ENCODE data around the gene PSD2.

Gene PSD2

GRCh38 chr5:139814191-139814601, 18.6 kb downstream of the PSD2 start:
- DNase-seq, result no peak

DNA sequence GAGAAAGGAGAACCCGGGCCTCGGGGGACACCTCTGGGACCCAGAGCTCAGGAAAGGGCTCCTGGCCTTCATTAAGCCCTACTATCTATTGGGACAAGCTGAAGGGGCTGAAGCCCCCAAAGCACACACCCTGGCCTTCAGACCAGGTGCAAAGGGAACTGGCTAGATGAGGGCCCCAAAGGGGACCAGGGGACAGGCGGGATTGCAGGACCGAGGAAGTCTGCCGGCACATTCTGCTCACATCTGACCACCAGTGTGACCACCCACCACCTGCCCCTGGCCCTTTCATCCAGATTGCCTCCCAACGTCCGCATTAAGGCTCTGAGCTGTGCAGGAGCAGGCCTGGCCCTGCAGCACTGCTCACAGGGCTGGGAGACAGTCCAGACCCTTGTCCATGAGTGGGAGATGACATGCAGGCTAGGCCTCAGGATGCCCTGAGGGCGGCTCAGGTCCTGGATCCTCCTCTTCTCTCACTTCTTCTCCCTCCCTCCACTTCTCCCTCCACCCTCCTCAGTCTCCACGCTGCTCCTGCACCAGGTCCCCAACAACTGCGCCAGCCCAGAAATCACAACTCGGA, 19.2 kb downstream of the PSD2 start:
- DNase-seq, result no peak

GRCh38 chr5:139816566-139816965, 21.0 kb downstream of the PSD2 start:
- DNase-seq, result no peak

DNA sequence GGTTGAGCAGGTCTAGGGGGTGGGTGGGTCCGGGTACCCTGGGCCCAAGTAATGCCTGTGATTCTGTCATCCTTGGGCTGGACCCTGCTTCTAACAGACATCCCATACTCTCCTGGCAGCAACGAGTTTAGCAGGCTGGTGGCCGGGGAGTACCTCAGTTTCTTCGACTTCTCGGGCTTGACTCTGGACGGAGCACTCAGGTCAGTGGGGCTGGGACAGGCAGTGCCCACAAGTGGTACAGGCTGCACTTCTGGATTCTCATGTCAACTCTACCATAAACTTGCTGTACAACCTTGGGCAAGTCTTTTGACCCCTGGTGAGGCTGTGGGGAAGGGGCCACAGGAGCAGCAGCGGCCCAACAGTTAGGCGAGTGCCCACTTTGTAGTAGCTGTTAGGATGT, 21.8 kb downstream of the PSD2 start:
- no peak for DNase-seq

DNA sequence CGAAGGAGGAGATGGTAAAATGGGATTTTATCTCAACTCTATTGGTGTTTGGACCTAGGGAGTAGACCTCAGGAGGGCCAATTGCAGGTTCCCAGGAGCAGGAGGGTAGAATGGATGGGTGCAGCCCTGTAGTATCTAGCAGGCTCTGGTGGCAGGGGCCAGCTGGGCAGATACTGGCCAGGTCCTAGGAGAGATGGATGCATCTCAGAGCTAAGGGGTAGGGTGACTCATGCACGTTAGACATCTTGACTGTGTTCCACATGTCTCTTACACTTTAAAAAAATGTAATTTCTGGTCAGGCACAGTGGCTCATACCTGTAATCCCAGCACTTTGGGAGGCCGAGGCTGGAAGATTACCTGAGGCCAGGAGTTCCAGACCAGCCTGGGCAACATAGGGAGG, 22.4 kb downstream of the PSD2 start:
- DNase-seq, result no peak

GRCh38 chr5:139820130-139820529, 24.5 kb downstream of the PSD2 start:
- no peak for DNase-seq

GRCh38 chr5:139820606-139821005, 25.0 kb downstream of the PSD2 start:
- DNase-seq, result no peak

DNA sequence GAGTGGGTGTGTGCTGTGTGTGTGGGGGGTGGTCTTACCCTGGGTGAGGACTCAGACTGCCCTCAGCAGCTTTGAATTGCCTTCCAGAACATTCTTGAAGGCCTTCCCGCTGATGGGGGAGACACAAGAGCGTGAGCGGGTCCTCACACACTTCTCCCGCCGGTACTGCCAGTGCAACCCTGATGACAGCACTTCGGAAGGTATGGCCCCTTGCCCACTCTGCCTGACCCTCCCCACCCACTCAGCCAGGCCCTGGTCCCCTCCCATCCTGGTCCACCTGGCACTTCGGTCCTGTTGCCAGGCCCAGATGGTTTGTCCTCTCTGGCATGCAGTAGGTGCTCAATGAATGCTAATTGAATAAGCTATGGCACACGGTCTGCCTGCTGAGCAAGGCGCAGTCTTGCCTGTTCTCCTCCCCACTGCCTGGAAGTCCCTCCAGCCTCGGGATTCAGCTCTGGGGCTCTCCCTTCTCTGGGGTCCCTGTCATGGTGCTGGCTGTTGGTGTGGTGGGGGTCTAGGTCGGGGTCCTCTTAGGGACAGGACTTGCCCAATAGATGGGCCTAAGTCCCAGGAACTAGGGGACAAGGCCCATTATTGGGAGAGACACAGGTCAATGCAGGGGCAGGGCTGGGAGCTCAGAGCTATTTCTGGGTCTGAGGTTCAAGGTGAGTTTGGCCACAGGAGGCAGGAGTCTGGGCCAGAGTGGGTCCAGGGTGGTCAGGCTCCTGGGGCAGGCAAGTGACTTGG, 26.4 kb downstream of the PSD2 start:
- no peak for DNase-seq

DNA sequence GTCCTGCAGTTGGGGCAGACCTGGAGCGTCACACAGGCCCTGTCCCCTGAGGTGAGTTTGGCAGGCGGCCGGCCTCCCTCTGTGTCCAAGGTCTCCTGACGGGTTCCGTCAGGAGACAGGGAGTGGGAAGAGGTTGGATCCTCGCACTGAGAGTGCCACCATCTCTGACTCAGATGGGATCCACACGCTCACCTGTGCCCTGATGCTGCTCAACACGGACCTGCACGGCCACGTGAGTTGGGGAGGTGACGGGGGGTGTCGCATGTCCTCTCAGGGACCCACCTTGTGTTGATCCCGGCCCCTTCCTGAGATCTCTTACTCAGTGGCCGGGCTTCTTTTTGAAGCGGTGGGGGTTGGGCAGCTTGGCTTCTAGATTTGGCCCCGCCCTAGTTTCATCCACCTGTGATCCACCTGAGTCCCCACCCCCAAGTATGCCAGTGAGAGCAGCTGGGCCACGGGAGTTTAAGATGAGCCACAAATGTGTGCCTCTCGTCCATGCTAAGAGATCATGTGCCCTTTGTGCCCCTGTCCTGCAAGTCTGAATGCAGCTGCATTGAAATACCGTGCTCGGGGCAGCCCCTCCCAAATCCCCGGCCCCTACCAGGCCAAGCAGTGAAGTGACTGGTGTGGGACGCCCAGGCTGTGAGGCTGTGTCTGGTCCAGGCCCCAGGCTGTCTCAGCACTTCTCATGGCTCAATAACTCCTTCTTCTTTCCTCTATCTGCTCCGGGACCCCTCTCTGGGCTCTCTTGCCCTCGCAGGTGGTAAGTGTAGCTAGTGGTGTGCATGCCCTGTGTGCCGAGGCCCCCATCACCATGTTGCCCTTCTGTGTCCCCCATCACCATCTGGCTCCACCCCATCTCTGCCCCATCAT, 27.2 kb downstream of the PSD2 start:
- DNase-seq, result no peak

GRCh38 chr5:139823757-139824355, 28.2 kb downstream of the PSD2 start:
- no peak for DNase-seq

DNA sequence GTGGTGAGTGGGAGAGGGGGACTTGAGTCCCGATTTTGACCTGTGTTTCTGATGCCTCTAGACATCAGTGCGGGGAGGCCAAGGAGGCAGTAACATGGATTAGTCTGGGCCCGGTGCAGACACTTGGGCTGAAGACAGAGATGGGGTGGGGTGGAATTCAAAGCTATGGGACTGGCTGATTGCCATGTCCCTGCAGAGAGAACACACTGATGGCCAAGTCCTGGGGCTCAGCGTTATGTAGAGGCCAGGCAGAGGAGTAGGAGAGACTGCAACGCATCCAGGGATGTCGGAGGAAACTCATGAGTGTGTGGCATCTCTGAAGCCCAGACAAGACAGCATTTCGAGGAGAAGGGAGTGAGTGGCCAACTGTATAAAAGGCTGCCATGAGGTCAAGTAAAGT, 30.1 kb downstream of the PSD2 start:
- DNase-seq, result no peak

DNA sequence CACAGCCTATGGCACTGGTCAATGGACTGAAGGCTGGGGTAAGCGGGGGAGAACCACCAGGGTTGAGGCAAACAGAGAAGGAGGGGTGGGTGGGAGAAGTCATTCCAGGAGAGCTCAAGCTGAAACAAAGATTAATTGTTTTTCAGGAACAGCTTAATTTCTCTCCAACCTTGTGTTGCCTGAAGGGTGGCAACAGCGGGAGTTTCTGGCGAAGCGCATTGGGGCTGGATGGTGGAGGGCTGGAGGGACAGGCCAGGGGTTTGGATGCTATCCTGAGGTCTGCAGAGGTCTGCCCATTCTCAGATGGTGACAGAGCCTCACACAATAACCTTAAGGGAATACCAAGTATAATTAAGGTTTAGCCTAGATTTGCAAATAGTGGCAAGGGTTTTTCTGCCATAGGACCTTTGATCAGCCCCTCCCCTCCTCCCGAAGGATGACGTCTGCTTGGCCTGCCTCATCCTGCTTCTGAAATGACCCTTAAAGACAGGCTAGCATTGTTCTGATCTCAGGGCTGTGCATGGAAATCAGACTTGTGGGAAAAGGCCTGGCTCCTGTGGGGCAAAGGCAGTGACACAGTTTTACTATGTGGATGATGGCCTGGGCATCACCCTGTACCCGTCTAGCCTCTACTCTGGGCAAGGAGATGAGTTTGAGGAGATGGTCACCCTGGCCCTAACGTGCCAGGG, 32.7 kb downstream of the PSD2 start:
- no peak for DNase-seq

GRCh38 chr5:139829471-139829870, 33.9 kb downstream of the PSD2 start:
- no peak for DNase-seq

- DNase-seq, result no peak
Measured at GRCh38 chr5:139831624-139832023, 36.0 kb downstream of the PSD2 start.

DNA sequence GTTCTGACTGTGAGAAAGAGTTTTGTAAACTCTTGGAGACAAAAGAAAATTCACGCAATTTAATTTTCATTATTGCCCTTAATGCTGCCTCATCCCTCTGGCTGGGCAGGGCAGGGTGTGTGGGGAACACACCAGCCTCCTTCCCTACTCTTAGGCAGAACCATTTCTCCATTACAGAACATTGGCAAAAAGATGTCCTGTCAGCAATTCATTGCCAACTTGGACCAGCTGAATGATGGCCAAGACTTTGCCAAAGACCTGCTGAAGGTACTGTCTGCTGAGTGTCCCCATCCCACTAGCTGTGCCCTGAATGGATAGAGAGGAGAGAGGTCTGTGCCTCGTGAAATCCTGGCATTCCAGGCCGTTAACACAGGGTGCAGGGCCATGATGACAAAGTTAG, 37.9 kb downstream of the PSD2 start:
- no peak for DNase-seq

- DNase-seq, result no peak
Measured at GRCh38 chr5:139835656-139836055, 40.0 kb downstream of the PSD2 start.

DNA sequence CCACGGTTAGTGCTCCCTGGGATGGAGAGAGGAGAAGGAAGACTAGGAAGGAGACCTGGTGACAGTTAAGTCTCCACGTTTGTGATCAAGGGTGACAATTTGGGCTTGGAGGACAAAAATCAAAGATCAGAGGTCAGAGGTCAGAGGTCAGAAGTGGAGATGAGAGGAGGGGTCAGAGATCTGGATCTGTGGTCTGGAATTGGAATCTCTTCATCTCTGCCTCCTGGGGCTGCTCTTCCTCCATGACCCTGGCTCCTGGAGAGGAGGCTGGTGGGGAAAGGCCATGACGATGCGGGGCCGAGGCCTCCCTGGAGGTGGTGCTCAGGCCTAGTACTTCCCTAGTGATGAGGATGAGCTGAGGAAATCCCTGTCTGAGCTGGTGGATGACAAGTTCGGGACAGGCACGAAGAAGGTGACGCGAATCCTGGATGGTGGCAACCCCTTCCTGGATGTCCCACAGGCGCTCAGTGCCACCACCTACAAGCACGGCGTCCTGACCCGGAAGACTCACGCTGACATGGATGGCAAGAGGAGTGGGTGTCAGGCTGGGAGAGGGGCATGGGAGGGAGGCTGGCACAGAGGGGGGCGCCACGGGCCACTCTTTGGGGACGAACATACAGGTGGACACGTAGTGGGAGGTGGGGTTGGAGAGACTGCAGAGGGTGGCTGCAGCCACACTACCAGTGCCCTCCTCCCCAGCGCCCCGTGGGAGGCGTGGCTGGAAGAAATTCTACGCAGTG, 41.0 kb downstream of the PSD2 start:
- DNase-seq, result no peak

DNA sequence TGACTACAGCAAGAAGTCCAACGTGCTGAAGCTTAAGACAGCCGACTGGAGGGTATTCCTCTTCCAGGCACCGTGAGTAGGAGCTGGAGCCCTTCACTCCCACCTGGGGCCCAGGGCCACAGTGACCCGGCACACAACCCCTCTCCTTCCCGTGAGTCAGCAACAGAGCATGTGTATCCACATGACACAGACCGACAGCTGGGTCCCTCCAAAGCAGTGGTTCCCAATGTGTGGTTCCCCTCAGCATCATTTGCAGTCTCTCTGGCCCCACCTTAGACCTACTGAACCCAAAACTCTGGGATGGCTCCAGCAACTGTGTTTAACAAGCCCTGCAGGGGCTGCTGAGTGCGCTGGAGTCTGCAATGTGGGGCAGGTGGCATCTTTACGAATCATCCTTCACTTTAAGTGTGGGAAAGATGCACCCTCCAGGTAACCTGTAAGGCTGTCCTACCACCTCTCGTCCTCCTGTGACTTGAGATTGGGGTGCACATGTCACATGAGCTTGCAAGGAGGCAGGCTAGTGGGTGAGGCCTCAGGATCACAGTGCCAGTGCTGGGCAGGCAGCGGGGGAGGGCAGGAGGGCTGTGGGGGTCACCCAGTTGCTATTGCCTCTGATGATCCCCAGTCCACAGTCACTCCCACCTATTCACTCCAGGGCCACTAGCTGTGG, 42.2 kb downstream of the PSD2 start:
- DNase-seq, result no peak

DNA sequence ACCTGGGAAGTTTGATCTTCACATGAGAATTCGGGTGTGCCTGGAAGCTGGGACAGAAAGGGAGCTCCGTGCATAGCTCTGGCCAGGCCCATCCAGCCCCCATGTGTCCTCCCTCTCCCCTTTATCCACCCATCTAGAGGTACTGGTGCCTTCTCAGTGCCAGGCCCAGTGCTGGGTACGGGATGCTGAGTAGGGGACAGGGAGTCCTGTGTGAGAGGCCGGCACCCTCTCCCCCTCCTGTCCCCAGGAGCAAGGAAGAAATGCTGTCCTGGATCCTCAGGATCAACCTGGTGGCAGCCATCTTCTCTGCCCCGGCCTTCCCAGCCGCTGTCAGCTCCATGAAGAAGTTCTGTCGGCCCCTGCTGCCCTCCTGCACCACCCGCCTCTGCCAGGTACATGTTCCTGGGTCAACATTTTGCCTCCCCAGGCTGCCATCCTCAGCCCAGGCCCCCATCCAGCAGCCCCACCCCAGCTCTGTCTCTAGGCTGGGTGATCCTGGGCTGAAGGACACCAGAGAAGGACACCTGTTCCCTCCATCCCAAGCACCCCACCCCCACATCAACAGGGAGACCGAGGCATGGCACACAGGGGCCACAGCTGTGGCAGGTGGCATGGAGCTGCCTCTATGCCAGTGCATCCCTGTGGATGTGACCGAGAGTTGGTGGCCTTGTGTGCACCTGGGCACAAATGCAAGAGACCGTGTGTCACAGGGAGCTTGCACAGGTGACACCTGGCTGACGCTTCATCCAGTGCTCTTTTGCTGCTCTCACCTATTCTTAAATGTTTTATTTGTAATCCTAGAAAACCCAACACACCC, 43.0 kb downstream of the PSD2 start:
- DNase-seq, result no peak

GRCh38 chr5:139839232-139839815, 43.7 kb downstream of the PSD2 start:
- DNase-seq, result no peak

All from NCI-H1105 treated with DMSO at 0.1 percent for 48 hours (cell line).